Astrocyte (in vitro differentiated cells and primary cell): ENCODE data around the gene SYCE1L.

ENCODE experiments used
- CTCF ChIP-seq: IDR thresholded peaks from 2 replicates; pipeline ENCODE4 v1.5.1; 2011; ENCODE audit warnings: low read depth, mild to moderate bottlenecking, inconsistent platforms, low read length, moderate library complexity; ENCODE audit not compliant: insufficient read depth
- EZH2 ChIP-seq: IDR thresholded peaks from 2 replicates; pipeline ENCODE4 v1.6.1; 2012; ENCODE audit warnings: mild to moderate bottlenecking, low read length, inconsistent platforms; ENCODE audit not compliant: insufficient read depth

GRCh38 chr16:77194295-77195231 lies 4.6 kb upstream of the SYCE1L start:
- TF ChIP-seq CTCF: no peak
- TF ChIP-seq EZH2: no peak
